ENCODE data around the gene JPH2.

GRCh38 chr20:44145131-44145775 lies 41.7 kb downstream of the JPH2 start:
- TF ChIP-seq CTCF (IDR thresholded peaks at IDR 0.05), result no peak
- no peak for TF ChIP-seq ZFX (IDR thresholded peaks at IDR 0.05; ENCODE audit: borderline replicate concordance)

All from 22Rv1 (cell line).